ENCODE data around the gene TMEM229B. TPM values are rescaled to one million over a fixed set of nuclear protein-coding genes. Genes with fewer than 3 reads are reported as not detected.

Gene TMEM229B
- total and polyA plus RNA-seq, 8 donors: 1.9 to 7.5 (median 3.7) TPM

- peak; percentile 88 to 94 (median 91) for ATAC-seq
- TF ChIP-seq, protein P1, sequence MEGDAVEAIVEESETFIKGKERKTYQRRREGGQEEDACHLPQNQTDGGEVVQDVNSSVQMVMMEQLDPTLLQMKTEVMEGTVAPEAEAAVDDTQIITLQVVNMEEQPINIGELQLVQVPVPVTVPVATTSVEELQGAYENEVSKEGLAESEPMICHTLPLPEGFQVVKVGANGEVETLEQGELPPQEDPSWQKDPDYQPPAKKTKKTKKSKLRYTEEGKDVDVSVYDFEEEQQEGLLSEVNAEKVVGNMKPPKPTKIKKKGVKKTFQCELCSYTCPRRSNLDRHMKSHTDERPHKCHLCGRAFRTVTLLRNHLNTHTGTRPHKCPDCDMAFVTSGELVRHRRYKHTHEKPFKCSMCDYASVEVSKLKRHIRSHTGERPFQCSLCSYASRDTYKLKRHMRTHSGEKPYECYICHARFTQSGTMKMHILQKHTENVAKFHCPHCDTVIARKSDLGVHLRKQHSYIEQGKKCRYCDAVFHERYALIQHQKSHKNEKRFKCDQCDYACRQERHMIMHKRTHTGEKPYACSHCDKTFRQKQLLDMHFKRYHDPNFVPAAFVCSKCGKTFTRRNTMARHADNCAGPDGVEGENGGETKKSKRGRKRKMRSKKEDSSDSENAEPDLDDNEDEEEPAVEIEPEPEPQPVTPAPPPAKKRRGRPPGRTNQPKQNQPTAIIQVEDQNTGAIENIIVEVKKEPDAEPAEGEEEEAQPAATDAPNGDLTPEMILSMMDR (IDR thresholded peaks at IDR 0.05): peak; percentile 40 to 76 (median 69)
- FAIRE-seq: no peak
- peak; percentile 75 to 86 (median 82) for DNase-seq
- intact Hi-C loops (cut with DNase I): loop anchor here in 2 of 3 donors (5.0 to 10.0 kb wide), 2 partner anchors 145 to 148 kb away; no protein-coding TSS in a partner anchor
- Histone ChIP-seq H3K36me3 (no peaks in the 10 kb centered on the region), H3K27me3 (no peaks in the 10 kb centered on the region), H3K27ac (no peak overlapping the region), H3K9me3 (no peaks in the 10 kb centered on the region), H3K4me3 (no peak overlapping the region), H3K4me1 (peaks cover 0 to 5% (median 0%) of the 10 kb centered on the region in 3 donors)
- 35 to 37% methylated on average over 30 of the region's 30 CpGs for WGBS, 2 donors
Measured at GRCh38 chr14:67426983-67427606, 61.4 kb downstream of the TMEM229B start.

- no peaks in the 10 kb centered on the region for H3K9me3 ChIP-seq
- H3K4me3 ChIP-seq: no peak overlapping the region
- TF ChIP-seq, protein P1 (IDR thresholded peaks at IDR 0.05): no peak
- peaks cover 0 to 5% (median 0%) of the 10 kb centered on the region in 3 donors for H3K4me1 ChIP-seq
- ATAC-seq (no peak), FAIRE-seq (no peak), DNase-seq (peak in 1 of 6 donors; percentile 36)
- H3K27me3 ChIP-seq: no peaks in the 10 kb centered on the region
- no peaks in the 10 kb centered on the region for H3K36me3 ChIP-seq
- intact Hi-C loops (cut with DNase I): loop anchor here in 2 of 3 donors (5.0 to 10.0 kb wide), 2 partner anchors 146 to 149 kb away; no protein-coding TSS in a partner anchor
- H3K27ac ChIP-seq: no peak overlapping the region
- WGBS, 2 donors: 67 to 79% methylated on average over 8 of the region's 8 CpGs
Measured at GRCh38 chr14:67426161-67426560, 62.4 kb downstream of the TMEM229B start.

GRCh38 chr14:67425608-67426007 is 62.9 kb downstream of the TMEM229B start:
- ATAC-seq (no peak), FAIRE-seq (no peak), DNase-seq (peak in 1 of 6 donors; percentile 30)
- intact Hi-C loops (cut with DNase I): loop anchor here in 2 of 3 donors (5.0 to 10.0 kb wide), 2 partner anchors 147 to 149 kb away; no protein-coding TSS in a partner anchor
- no peak overlapping the region for H3K27ac ChIP-seq
- no peak overlapping the region for H3K4me3 ChIP-seq
- WGBS, 2 donors: 77 to 81% methylated on average over 4 of the region's 4 CpGs
- H3K27me3 ChIP-seq: no peaks in the 10 kb centered on the region
- no peaks in the 10 kb centered on the region for H3K9me3 ChIP-seq
- H3K4me1 ChIP-seq: peaks cover 0 to 5% (median 0%) of the 10 kb centered on the region in 3 donors
- H3K36me3 ChIP-seq: no peaks in the 10 kb centered on the region
- TF ChIP-seq, protein P1 (IDR thresholded peaks at IDR 0.05): no peak

DNA sequence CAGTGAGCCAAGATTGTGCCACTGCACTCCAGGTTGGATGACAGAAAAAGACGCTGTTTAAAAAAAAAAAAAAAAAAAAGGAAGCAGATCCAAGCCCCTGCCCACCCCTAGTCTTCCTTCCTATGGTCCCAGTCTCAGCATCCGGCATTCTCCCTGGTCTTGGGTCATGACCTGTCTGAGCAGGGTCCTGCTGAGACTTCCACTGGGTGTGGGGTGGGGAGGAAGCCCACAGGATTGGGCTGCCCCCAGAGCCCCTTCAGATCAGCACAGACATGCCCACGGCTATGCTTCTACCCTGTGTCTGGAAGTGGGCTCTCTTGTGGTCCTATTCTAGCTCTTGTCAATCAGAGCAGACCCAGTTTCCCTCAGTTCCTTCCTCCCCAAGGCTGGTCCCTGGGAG is 64.0 kb downstream of the TMEM229B start:
- Histone ChIP-seq H3K4me1 (peaks cover 0 to 5% (median 0%) of the 10 kb centered on the region in 3 donors), H3K27me3 (no peaks in the 10 kb centered on the region), H3K4me3 (no peak overlapping the region), H3K9me3 (no peaks in the 10 kb centered on the region), H3K27ac (no peak overlapping the region), H3K36me3 (no peaks in the 10 kb centered on the region)
- intact Hi-C loops (cut with DNase I): loop anchor here in 1 of 3 donors (10.0 kb wide), 1 partner anchor 150 kb away; no protein-coding TSS in a partner anchor
- WGBS, 2 donors: 63 to 79% methylated on average over 3 of the region's 3 CpGs
- ATAC-seq: no peak
- TF ChIP-seq, protein P1 (IDR thresholded peaks at IDR 0.05): no peak
- peak in 1 of 6 donors; percentile 14 for DNase-seq
- FAIRE-seq: no peak

DNA sequence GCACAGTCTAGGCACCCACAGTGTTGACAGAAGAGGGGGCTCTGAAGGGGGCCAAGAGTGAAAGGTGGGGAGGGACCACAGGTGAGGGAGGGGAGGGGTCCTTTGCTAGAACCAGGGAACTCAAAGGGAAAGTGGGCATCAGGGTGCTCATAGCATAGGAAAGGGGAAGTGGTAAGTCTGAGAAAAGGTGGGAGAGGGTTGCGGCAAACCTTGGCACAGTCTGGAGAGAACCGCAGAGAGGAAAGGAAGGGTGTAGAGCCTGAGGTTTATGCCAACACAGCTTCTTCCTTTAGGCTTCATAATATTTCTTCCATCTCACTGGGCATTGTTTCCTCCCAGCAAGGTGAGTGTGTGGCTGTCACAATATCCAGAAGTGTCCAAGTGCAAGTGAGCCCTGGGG is 65.1 kb downstream of the TMEM229B start:
- Histone ChIP-seq H3K4me3 (no peak overlapping the region), H3K27me3 (no peaks in the 10 kb centered on the region), H3K27ac (no peak overlapping the region), H3K36me3 (no peaks in the 10 kb centered on the region), H3K9me3 (no peaks in the 10 kb centered on the region), H3K4me1 (peaks cover 0 to 5% (median 0%) of the 10 kb centered on the region in 3 donors)
- 81 to 92% methylated on average over 2 of the region's 2 CpGs for WGBS, 2 donors
- FAIRE-seq (no peak), DNase-seq (peak in 1 of 6 donors; percentile 9), ATAC-seq (no peak)
- intact Hi-C loops (cut with DNase I): loop anchor here in 1 of 3 donors (10.0 kb wide), 1 partner anchor 151 kb away; no protein-coding TSS in a partner anchor
- TF ChIP-seq, protein P1 (IDR thresholded peaks at IDR 0.05): no peak
